HepG2 (cell line): ENCODE results near the gene MEGF6.

Experiments used
- AKAP8 ChIP-seq: sonication (generic); formaldehyde crosslinking; IDR thresholded peaks from 2 replicates; pipeline ENCODE4 v1.5.1; 2020; ENCODE audit warnings: mild to moderate bottlenecking, missing genetic modification reagents
- CEBPG ChIP-seq: IDR thresholded peaks from 2 replicates; pipeline ENCODE4 v1.6.1; 2016
- CSRNP2 ChIP-seq: sonication (generic); formaldehyde crosslinking; conservative IDR thresholded peaks from 2 replicates; pipeline ENCODE4 v1.8.0; 2022; ENCODE audit warnings: low read depth, missing genetic modification reagents
- ELF1 ChIP-seq: sonication (generic); formaldehyde crosslinking; IDR thresholded peaks from 2 replicates; pipeline ENCODE4 v1.4.0; 2020; ENCODE audit warnings: missing genetic modification reagents
- EZH2 ChIP-seq: conservative IDR thresholded peaks from 2 replicates; pipeline ENCODE4 v1.6.1; 2012; ENCODE audit warnings: mild to moderate bottlenecking, low read depth, low read length, moderate library complexity
- MYC ChIP-seq: sonication (generic); formaldehyde crosslinking; IDR thresholded peaks from 2 replicates; pipeline ENCODE4 v1.9.0; 2021; ENCODE audit warnings: missing genetic modification reagents, borderline replicate concordance
- NR2F6 ChIP-seq, 2 experiments: IDR thresholded peaks; 2 replicates each; pipeline ENCODE4 v1.6.1; 2016; ENCODE audit warnings: antibody characterized with exemption in 1 of 2, mild to moderate bottlenecking in 1 of 2
- POLR2AphosphoS5 ChIP-seq: IDR thresholded peaks from 2 replicates; pipeline ENCODE4 v1.6.1; 2012; ENCODE audit warnings: low read depth, low read length
- ZNF230 ChIP-seq: sonication (generic); formaldehyde crosslinking; IDR thresholded peaks from 2 replicates; pipeline ENCODE4 v1.4.0; 2020; ENCODE audit warnings: mild to moderate bottlenecking, missing genetic modification reagents
- ZNF615 ChIP-seq: sonication (generic); formaldehyde crosslinking; IDR thresholded peaks from 2 replicates; pipeline ENCODE4 v1.5.0; 2020; ENCODE audit warnings: mild to moderate bottlenecking, missing genetic modification reagents, borderline replicate concordance

- TF ChIP-seq ZNF615 (CRISPR knock-in tag): no peak
- TF ChIP-seq AKAP8 (CRISPR knock-in tag): no peak
- TF ChIP-seq POLR2AphosphoS5: no peak
- no peak for TF ChIP-seq ELF1 (CRISPR knock-in tag)
- TF ChIP-seq EZH2: no peak
- TF ChIP-seq CSRNP2 (CRISPR knock-in tag): no peak
- no peak for TF ChIP-seq CEBPG
- TF ChIP-seq NR2F6 (IDR thresholded peaks at IDR 0.05): no peak
- 0 out of 2 replicates have a peak, but pooled peaks have one; percentile 13 for TF ChIP-seq NR2F6 (CRISPR knock-in tag; IDR thresholded peaks at IDR 0.05)
- TF ChIP-seq MYC (CRISPR knock-in tag): no peak
- no peak for TF ChIP-seq ZNF230 (CRISPR knock-in tag)
Measured at GRCh38 chr1:3483801-3484444, 127.4 kb downstream of the MEGF6 start.
